HG02763 (cell line): ENCODE results near the gene KANSL1.

Source experiments
- ATAC-seq: cut with Tn5 transposase; IDR thresholded peaks from one replicate; pipeline ENCODE4 v1.9.1; 2021; ENCODE audit warnings: mild to moderate bottlenecking, moderate library complexity; ENCODE audit not compliant: unreplicated experiment

KANSL1 gene

DNA sequence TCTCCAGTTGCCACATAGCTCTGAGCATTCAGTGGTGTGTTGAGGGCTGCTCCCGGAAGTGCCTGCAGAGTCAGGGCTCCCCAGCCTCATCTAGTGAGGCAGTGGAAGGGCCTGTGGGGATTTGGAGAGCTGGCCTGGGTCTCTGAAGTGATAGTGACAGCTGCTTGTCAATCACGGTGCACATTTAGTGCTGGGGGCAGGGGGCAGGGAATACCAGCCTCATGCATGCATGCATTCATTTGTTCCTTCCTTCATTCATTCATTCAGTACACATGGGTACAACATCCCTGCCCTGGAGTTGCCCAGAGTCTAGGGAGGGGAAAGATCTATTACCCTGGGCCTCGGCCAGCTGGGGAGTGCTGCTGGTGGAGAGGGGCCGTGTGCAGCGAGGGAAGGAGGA is 205.5 kb downstream of the KANSL1 start:
- no peak for ATAC-seq

DNA sequence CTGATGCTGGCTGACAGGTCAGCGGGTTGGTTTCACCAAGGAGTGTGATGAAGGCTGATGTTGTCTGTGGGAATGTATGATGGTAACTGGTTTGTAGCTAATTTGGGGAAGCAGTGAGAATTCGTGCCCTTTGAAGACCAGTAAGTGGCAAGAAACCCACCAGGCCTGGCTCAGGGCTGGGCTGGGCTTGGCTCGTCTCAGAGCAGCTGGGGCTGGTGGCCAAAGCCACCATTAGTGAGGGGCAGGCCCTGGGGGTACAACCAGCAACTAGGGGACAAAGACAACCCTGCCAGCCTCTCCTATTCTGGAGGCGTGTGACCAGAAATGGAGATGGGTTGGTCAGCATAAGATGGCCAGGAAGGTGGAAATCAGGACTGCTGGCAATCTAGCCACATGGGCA is 207.2 kb downstream of the KANSL1 start:
- ATAC-seq: no peak

DNA sequence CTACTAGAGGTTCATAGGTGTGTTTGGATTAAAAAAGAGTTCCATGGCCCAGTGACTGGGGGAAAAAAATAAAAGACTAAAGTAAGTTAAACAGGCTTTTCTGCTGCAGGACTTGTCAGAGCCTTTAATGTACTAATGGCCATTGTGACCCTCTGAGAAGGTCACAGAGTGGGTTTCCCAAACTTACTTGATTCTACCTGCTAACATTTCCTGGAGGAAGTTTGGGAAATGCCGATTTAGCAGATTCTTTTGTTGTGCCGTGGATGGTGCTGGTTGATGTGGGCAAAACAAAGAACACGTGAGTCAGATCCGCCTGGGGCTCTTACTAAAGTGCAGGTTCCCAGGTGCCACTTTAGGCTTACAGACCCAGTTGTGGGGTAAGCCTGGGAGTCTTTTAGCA is 207.8 kb downstream of the KANSL1 start:
- ATAC-seq: no peak

DNA sequence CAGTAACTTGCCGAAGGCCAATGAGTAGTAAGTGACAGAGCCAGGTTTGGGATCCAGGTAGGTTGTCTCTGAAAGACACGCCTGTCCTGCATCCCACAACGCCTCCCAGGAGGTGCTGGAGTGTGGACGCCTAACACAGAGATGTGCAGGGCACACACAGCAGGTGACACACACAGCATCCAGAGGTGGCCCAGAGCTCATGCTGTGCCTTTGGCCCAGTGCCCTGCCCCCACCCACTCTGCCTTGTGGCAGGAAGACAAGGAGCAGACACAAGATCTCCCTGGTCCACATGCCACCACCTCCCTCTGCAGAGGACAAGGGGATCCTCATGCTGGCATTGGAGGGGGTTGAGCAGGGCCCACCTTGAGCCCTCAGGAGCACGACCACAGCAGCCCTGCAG is 208.9 kb downstream of the KANSL1 start:
- ATAC-seq: no peak

DNA sequence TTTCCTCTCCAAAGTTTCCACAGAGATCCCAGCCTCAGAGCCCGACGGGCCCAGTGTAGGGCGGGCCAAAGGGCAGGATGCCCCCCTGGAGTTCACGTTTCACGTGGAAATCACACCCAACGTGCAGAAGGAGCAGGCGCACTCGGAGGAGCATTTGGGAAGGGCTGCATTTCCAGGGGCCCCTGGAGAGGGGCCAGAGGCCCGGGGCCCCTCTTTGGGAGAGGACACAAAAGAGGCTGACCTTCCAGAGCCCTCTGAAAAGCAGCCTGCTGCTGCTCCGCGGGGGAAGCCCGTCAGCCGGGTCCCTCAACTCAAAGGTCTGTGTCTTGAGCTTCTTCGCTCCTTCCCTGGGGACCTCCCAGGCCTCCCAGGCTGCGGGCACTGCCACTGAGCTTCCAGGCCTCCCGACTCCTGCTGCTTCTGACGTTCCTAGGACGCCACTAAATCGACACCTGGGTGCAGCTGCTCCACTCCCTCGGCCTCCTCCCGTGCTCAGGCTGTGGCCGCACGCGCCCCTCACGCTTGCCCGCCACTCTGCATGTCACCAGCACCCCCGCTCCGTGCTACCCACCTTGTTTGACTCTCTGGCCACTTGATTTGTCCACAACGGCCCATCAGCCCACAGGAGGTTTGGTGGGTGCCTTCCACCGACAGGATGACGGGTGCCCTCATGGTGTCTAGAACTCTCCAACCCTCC is 209.5 kb downstream of the KANSL1 start:
- ATAC-seq: no peak

DNA sequence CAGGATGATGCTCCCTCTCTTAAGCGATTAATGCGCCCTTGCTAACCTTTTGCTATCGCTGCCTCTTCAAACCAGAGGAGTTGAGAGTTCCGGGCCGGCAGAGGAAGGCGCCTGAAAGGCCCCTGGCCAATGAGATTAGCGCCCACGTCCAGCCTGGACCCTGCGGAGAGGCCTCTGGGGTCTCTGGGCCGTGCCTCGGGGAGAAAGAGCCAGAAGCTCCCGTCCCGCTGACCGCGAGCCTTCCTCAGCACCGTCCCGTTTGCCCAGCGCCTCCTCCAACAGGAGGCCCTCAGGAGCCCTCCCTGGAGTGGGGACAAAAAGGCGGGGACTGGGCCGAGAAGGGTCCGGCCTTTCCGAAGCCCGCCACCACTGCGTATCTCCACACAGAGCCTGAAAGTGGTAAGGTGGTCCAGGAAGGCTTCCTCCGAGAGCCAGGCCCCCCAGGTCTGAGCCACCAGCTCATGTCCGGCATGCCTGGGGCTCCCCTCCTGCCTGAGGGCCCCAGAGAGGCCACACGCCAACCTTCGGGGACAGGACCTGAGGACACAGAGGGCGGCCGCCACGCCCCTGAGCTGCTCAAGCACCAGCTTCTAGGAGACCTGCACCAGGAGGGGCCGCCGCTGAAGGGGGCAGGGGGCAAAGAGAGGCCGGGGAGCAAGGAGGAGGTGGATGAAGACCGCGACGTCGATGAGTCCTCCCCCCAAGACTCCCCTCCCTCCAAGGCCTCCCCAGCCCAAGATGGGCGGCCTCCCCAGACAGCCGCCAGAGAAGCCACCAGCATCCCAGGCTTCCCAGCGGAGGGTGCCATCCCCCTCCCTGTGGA is 210.2 kb downstream of the KANSL1 start:
- no peak for ATAC-seq

DNA sequence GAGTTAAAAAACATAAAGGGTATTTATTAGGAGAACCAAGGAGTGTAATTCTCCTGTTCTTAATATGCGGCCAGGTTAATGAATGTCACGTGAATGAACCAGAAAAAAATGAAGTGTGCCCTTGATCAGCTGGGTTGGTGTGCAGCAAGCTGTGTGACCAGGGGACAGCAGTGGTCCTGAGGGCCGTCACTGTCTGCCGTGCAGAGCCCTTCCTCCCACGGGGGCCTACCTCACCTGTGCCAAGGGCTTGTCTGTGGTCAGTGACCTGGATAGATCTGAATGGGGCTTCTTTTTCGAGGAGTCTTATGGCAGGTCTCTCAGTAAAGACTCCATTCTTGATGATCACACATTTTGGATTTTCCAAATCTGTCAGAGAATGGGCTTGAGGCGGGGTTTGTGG is 211.9 kb downstream of the KANSL1 start:
- ATAC-seq: no peak

DNA sequence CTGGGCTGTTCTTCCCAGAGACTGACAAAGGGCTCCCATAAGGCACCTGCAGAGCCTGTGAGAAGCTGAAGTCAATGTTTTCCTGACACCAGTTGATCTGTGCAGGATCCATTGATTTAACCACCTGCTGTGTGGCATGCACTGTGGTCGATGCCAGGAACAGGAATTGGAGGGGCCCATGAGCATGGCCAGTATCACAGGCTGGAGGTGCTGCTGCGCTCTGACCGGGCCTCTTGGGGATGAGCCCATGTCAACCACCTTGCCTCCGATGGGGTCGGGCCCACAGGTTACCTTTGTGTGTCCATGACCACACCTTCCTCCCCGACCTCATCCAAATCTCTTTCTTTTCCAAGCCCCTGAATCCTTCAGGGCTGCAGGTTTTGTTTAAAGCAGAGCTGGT is 212.4 kb downstream of the KANSL1 start:
- ATAC-seq: no peak
